Measurements from ENCODE around the gene HOTAIR.

Gene HOTAIR

GRCh38 chr12:54010972-54011664 is 36.4 kb upstream of the HOTAIR start:
- DNase-seq = no peak

- no peak for DNase-seq
These were observed 35.6 kb upstream of the HOTAIR start for GRCh38 chr12:54010053-54010971.

- no peak for DNase-seq
These were observed 34.7 kb upstream of the HOTAIR start for GRCh38 chr12:54009171-54010052.

- no peak for DNase-seq
These were observed 33.5 kb upstream of the HOTAIR start for GRCh38 chr12:54008260-54008552.

- DNase-seq = no peak
These were observed 32.9 kb upstream of the HOTAIR start for GRCh38 chr12:54007538-54008259.

- DNase-seq = no peak
These were observed 31.9 kb upstream of the HOTAIR start for GRCh38 chr12:54006559-54007220.

GRCh38 chr12:54005853-54006558 is 31.3 kb upstream of the HOTAIR start:
- DNase-seq = peak; percentile 78 to 85

- no peak for DNase-seq
These were observed 30.7 kb upstream of the HOTAIR start for GRCh38 chr12:54005531-54005852.

GRCh38 chr12:54004841-54005530 is 30.2 kb upstream of the HOTAIR start:
- no peak for DNase-seq

GRCh38 chr12:54004063-54004840 is 29.5 kb upstream of the HOTAIR start:
- DNase-seq = no peak

- no peak for DNase-seq
These were observed 28.9 kb upstream of the HOTAIR start for GRCh38 chr12:54003625-54004024.

- DNase-seq = no peak
These were observed 28.2 kb upstream of the HOTAIR start for GRCh38 chr12:54002915-54003389.

GRCh38 chr12:54002278-54002914 is 27.6 kb upstream of the HOTAIR start:
- no peak for DNase-seq

- DNase-seq = no peak
These were observed 26.8 kb upstream of the HOTAIR start for GRCh38 chr12:54001283-54002187.

- no peak for DNase-seq
These were observed 25.7 kb upstream of the HOTAIR start, which contains the start of gene HOXC9 for GRCh38 chr12:54000116-54001114. TSS of gene HOXC9 (plus strand) at chr12:54000161. CDS start at chr12:54000189, 28 bp downstream.

GRCh38 chr12:53999559-54000115 is 24.9 kb upstream of the HOTAIR start:
- no peak for DNase-seq

GRCh38 chr12:53998900-53999236 is 24.1 kb upstream of the HOTAIR start:
- no peak for DNase-seq
